OCI-LY3 (cell line): Measurements from ENCODE around the gene PLA2G4E.

Experiments used
- EZH2phosphoT487 ChIP-seq: fragments of 200-600 bp; shearing (Covaris generic); IDR thresholded peaks from 2 replicates; pipeline ENCODE4 v1.6.1; 2018; ENCODE audit warnings: antibody characterized with exemption, mixed run types, low read depth
- TF ChIP-seq, protein P1 (sequence below): fragments of 200-600, 300-600 bp; sonication (generic); IDR thresholded peaks from 2 replicates; pipeline ENCODE4 v1.5.1; 2014; ENCODE audit warnings: antibody characterized with exemption, low read length, low read depth

DNA sequence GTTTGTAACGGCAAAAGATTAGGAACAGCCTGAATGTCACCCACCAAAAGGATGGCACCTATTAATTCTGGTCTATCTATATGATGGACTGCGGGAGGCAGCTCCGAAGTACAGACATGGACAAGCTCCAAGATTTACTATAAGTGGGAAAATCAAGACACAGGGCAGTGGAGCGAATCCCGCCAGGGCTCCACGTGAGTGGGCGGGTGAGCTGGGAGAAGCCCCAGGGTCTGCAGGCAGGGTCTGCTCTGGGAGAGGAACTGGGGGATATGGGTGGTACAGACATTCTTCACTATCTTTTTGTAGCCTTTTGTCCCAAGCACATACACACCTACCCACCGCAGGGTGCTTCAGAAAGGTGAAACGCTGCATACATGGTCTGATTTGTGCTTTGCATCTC, 88.7 kb downstream of the PLA2G4E start:
- TF ChIP-seq, protein P1, sequence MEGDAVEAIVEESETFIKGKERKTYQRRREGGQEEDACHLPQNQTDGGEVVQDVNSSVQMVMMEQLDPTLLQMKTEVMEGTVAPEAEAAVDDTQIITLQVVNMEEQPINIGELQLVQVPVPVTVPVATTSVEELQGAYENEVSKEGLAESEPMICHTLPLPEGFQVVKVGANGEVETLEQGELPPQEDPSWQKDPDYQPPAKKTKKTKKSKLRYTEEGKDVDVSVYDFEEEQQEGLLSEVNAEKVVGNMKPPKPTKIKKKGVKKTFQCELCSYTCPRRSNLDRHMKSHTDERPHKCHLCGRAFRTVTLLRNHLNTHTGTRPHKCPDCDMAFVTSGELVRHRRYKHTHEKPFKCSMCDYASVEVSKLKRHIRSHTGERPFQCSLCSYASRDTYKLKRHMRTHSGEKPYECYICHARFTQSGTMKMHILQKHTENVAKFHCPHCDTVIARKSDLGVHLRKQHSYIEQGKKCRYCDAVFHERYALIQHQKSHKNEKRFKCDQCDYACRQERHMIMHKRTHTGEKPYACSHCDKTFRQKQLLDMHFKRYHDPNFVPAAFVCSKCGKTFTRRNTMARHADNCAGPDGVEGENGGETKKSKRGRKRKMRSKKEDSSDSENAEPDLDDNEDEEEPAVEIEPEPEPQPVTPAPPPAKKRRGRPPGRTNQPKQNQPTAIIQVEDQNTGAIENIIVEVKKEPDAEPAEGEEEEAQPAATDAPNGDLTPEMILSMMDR, result no peak
- no peak for TF ChIP-seq EZH2phosphoT487
